Muscle of leg (tissue), 16 donors: Measurements from ENCODE around the gene AQP6. TPM values are rescaled to one million over a fixed set of nuclear protein-coding genes. Genes with fewer than 3 reads are reported as not detected.

Source experiments
- DNase-seq: peaks from one replicate; pipeline ENCODE4 v3.0.0; 2013
- H3K27ac ChIP-seq: one replicate; pipeline ENCODE4 v1.5.1; 2013; ENCODE audit warnings: mild to moderate bottlenecking, low read length, control low read depth
- H3K27me3 ChIP-seq: one replicate; pipeline ENCODE4 v1.6.1; 2013; ENCODE audit warnings: low read length; ENCODE audit not compliant: control insufficient read depth, insufficient read depth
- H3K36me3 ChIP-seq: one replicate; pipeline ENCODE4 v1.6.1; 2013; ENCODE audit warnings: low read length; ENCODE audit not compliant: control insufficient read depth, insufficient read depth
- H3K4me1 ChIP-seq: one replicate; pipeline ENCODE4 v1.6.1; 2013; ENCODE audit warnings: low read length; ENCODE audit not compliant: control insufficient read depth, insufficient read depth
- H3K4me3 ChIP-seq: one replicate; pipeline ENCODE4 v1.5.1; 2013; ENCODE audit warnings: low read length, control low read depth
- H3K9me3 ChIP-seq: replicated peaks from 2 replicates; pipeline ENCODE4 v1.6.1; 2013; ENCODE audit warnings: low read depth, low read length; ENCODE audit not compliant: control insufficient read depth
- WGBS: methylation state at CpG from one replicate; pipeline ENCODE4 v1.1.5; 2013; ENCODE audit warnings: missing lambda C conversion rate; ENCODE audit not compliant: insufficient coverage; 5-methylcytosine and 5-hydroxymethylcytosine counted together
- long read RNA-seq, 11 donors: transcript quantifications; one replicate each; lab custom pipeline, GENCODE V29; 2026
- polyA plus RNA-seq, 8 donors: library from polyadenylated mRNA; unstranded; fragments of 120-200 nt; gene quantifications; one replicate each; pipeline versions ENCODE4 v1.2.1 to v1.2.3, GENCODE V29; 2013; ENCODE audit warnings: inconsistent platforms in 1 of 8, low replicate concordance in 1 of 8; ENCODE audit not compliant: insufficient read length in 8 of 8, insufficient read depth in 1 of 8
- total RNA-seq: library from RNA; stranded (reverse); fragments of 120-200 nt; gene quantifications from one replicate; pipeline ENCODE4 v1.2.4, GENCODE V29; 2013

Gene AQP6
- total RNA-seq = 0.13 TPM
- polyA plus RNA-seq = under 1 TPM; 0.09 to 0.31 (median 0.15) TPM
- long read RNA-seq, donor 1 = 0 reads
- long read RNA-seq, donor 2 = 0 reads
- long read RNA-seq, donor 3 = 0 reads
- long read RNA-seq, donor 4 = 0 reads
- long read RNA-seq, donor 5 = 0 reads
- long read RNA-seq, donor 6 = 0 reads
- long read RNA-seq, donor 7 = 0 reads
- long read RNA-seq, donor 8 = 0 reads
- long read RNA-seq, donor 9 = 0 reads
- long read RNA-seq, donor 10 = 0 reads
- long read RNA-seq, donor 11 = 0 reads

- Histone ChIP-seq H3K4me1 (peaks cover 22% of the 10 kb centered on the region), H3K27ac (no peak within 1 kb of the TSS), H3K9me3 (no peaks in the 10 kb centered on the region), H3K27me3 (peaks cover 42% of the 10 kb centered on the region), H3K4me3 (no peak within 1 kb of the TSS), H3K36me3 (no peaks in the 10 kb centered on the region)
- no peak for DNase-seq
- 72% methylated on average over 15 of the region's 18 CpGs for WGBS
Measured at GRCh38 chr12:49972641-49973360, at the start of gene AQP6. Gene AQP6 (plus strand): TSS chr12:49972947. CDS start chr12:49973174, 227 bp downstream.

- no peak for DNase-seq
- no peaks in the 10 kb centered on the region for H3K27me3 ChIP-seq
- WGBS = 92% methylated on average over 4 of the region's 7 CpGs
- H3K4me3 ChIP-seq = no peak overlapping the region
- peaks cover 25% of the 10 kb centered on the region for H3K4me1 ChIP-seq
- H3K36me3 ChIP-seq = no peaks in the 10 kb centered on the region
- no peaks in the 10 kb centered on the region for H3K9me3 ChIP-seq
- no peak overlapping the region for H3K27ac ChIP-seq
Measured at GRCh38 chr12:49923035-49923644, 49.6 kb upstream of the AQP6 start.

- no peak overlapping the region for H3K4me3 ChIP-seq
- peak; percentile 45 for DNase-seq
- no peaks in the 10 kb centered on the region for H3K36me3 ChIP-seq
- no peaks in the 10 kb centered on the region for H3K9me3 ChIP-seq
- peaks cover 25% of the 10 kb centered on the region for H3K4me1 ChIP-seq
- no peaks in the 10 kb centered on the region for H3K27me3 ChIP-seq
- H3K27ac ChIP-seq = no peak overlapping the region
- 90% methylated on average over 7 of the region's 15 CpGs for WGBS
Measured at GRCh38 chr12:49923880-49924556, 48.7 kb upstream of the AQP6 start.

GRCh38 chr12:49924628-49925246 lies 48.0 kb upstream of the AQP6 start:
- H3K36me3 ChIP-seq = no peaks in the 10 kb centered on the region
- H3K4me3 ChIP-seq = no peak overlapping the region
- peaks cover 25% of the 10 kb centered on the region for H3K4me1 ChIP-seq
- H3K9me3 ChIP-seq = no peaks in the 10 kb centered on the region
- peaks cover 2% of the 10 kb centered on the region for H3K27me3 ChIP-seq
- DNase-seq = peak; percentile 62
- no peak overlapping the region for H3K27ac ChIP-seq
- WGBS = 73% methylated on average over 7 of the region's 7 CpGs

- 90% methylated on average over 2 of the region's 11 CpGs for WGBS
- H3K27ac ChIP-seq = no peak overlapping the region
- no peak overlapping the region for H3K4me3 ChIP-seq
- H3K27me3 ChIP-seq = peaks cover 2% of the 10 kb centered on the region
- H3K4me1 ChIP-seq = peaks cover 25% of the 10 kb centered on the region
- DNase-seq = no peak
- H3K36me3 ChIP-seq = no peaks in the 10 kb centered on the region
- no peaks in the 10 kb centered on the region for H3K9me3 ChIP-seq
Measured at GRCh38 chr12:49925433-49926204, 47.1 kb upstream of the AQP6 start.

- Histone ChIP-seq H3K4me3 (no peak overlapping the region), H3K4me1 (peaks cover 11% of the 10 kb centered on the region), H3K36me3 (no peaks in the 10 kb centered on the region), H3K9me3 (no peaks in the 10 kb centered on the region), H3K27me3 (peaks cover 2% of the 10 kb centered on the region), H3K27ac (no peak overlapping the region)
- WGBS = 81% methylated on average over 4 of the region's 6 CpGs
- DNase-seq = no peak
Measured at GRCh38 chr12:49928471-49928870, 44.3 kb upstream of the AQP6 start.

- H3K27me3 ChIP-seq = peaks cover 2% of the 10 kb centered on the region
- no peaks in the 10 kb centered on the region for H3K9me3 ChIP-seq
- 80% methylated on average over 6 of the region's 7 CpGs for WGBS
- H3K4me1 ChIP-seq = peaks cover 3% of the 10 kb centered on the region
- no peak overlapping the region for H3K4me3 ChIP-seq
- no peak overlapping the region for H3K27ac ChIP-seq
- DNase-seq = no peak
- H3K36me3 ChIP-seq = no peaks in the 10 kb centered on the region
Measured at GRCh38 chr12:49929581-49929980, 43.2 kb upstream of the AQP6 start.

- H3K27me3 ChIP-seq = peaks cover 2% of the 10 kb centered on the region
- no CpG with 5 or more reads among the region's 3 CpGs for WGBS
- no peak for DNase-seq
- no peaks in the 10 kb centered on the region for H3K36me3 ChIP-seq
- no peak overlapping the region for H3K27ac ChIP-seq
- H3K4me3 ChIP-seq = no peak overlapping the region
- no peaks in the 10 kb centered on the region for H3K4me1 ChIP-seq
- no peaks in the 10 kb centered on the region for H3K9me3 ChIP-seq
Measured at GRCh38 chr12:49930515-49931288, 42.0 kb upstream of the AQP6 start.

- no peaks in the 10 kb centered on the region for H3K36me3 ChIP-seq
- peaks cover 2% of the 10 kb centered on the region for H3K27me3 ChIP-seq
- H3K4me1 ChIP-seq = no peaks in the 10 kb centered on the region
- DNase-seq = no peak
- WGBS = 75% methylated on average over 5 of the region's 7 CpGs
- no peak overlapping the region for H3K27ac ChIP-seq
- H3K4me3 ChIP-seq = no peak overlapping the region
- no peaks in the 10 kb centered on the region for H3K9me3 ChIP-seq
Measured at GRCh38 chr12:49932023-49932422, 40.7 kb upstream of the AQP6 start.
